Glomerular visceral epithelial cell (primary cell): ENCODE data around the gene GNAI2.

Source experiments
- DNase-seq: peaks from one replicate; pipeline ENCODE4 v3.0.0-alpha.2; 2016; ENCODE audit errors: extremely low spot score

GNAI2 gene

GRCh38 chr3:50235716-50236483 is at the start of gene GNAI2:
Gene GNAI2 (plus strand): TSS chr3:50236204. CDS start chr3:50236336, 132 bp downstream.
- peak; percentile 99 for DNase-seq

GRCh38 chr3:50187750-50188149 is 48.3 kb upstream of the GNAI2 start:
- DNase-seq: no peak

GRCh38 chr3:50189274-50189673 is 46.7 kb upstream of the GNAI2 start:
- peak; percentile 79 for DNase-seq

GRCh38 chr3:50189989-50190388 is 46.0 kb upstream of the GNAI2 start:
- DNase-seq: no peak

GRCh38 chr3:50190936-50191660 is 44.9 kb upstream of the GNAI2 start, which contains the start of gene GNAT1:
Gene GNAT1 (plus strand): TSS chr3:50191610. CDS start chr3:50191726, 116 bp downstream.
- DNase-seq: no peak

GRCh38 chr3:50192124-50192523 is 43.9 kb upstream of the GNAI2 start:
- no peak for DNase-seq

- DNase-seq: peak; percentile 63
Measured at GRCh38 chr3:50192689-50193141, 43.3 kb upstream of the GNAI2 start.

GRCh38 chr3:50193286-50193685 is 42.7 kb upstream of the GNAI2 start:
- no peak for DNase-seq

GRCh38 chr3:50193746-50194127 is 42.3 kb upstream of the GNAI2 start:
- no peak for DNase-seq

- DNase-seq: peak; percentile 66
Measured at GRCh38 chr3:50194128-50194902, 41.7 kb upstream of the GNAI2 start.

- DNase-seq: no peak
Measured at GRCh38 chr3:50194903-50195500, 41.0 kb upstream of the GNAI2 start.

GRCh38 chr3:50195501-50196252 is 40.3 kb upstream of the GNAI2 start:
- DNase-seq: no peak

GRCh38 chr3:50196253-50196801 is 39.7 kb upstream of the GNAI2 start:
- DNase-seq: no peak

GRCh38 chr3:50201573-50202315 is 34.3 kb upstream of the GNAI2 start:
- DNase-seq: no peak

- DNase-seq: no peak
Measured at GRCh38 chr3:50202353-50203112, 33.5 kb upstream of the GNAI2 start.

- DNase-seq: no peak
Measured at GRCh38 chr3:50203113-50203808, 32.7 kb upstream of the GNAI2 start.

- no peak for DNase-seq
Measured at GRCh38 chr3:50203809-50204803, 31.9 kb upstream of the GNAI2 start.
